GM06990 (cell line): ENCODE results near the gene FRY.

ENCODE experiments used
- DNase-seq: peaks from one replicate; pipeline ENCODE4 v3.0.0-alpha.2; 2011; ENCODE audit not compliant: insufficient read length; ENCODE audit errors: extremely low read depth
- H3K27me3 ChIP-seq: replicated peaks from 2 replicates; pipeline ENCODE4 v1.6.0; 2011; ENCODE audit warnings: low read length; ENCODE audit not compliant: control insufficient read depth, insufficient read depth
- H3K36me3 ChIP-seq: 2 replicates; pipeline ENCODE4 v1.5.1; 2011; ENCODE audit warnings: low read length; ENCODE audit not compliant: control insufficient read depth, insufficient read depth
- H3K4me3 ChIP-seq: replicated peaks from 2 replicates; pipeline ENCODE4 v1.5.1; 2011; ENCODE audit warnings: low read depth, mild to moderate bottlenecking, control low read depth, low read length
- TF ChIP-seq, protein P1 (sequence below): IDR thresholded peaks from 2 replicates; pipeline ENCODE4 v1.5.1; 2011; ENCODE audit warnings: low read length, control low read depth, mild to moderate bottlenecking, inconsistent platforms; ENCODE audit not compliant: insufficient read depth, poor library complexity, severe bottlenecking

The FRY gene

DNA sequence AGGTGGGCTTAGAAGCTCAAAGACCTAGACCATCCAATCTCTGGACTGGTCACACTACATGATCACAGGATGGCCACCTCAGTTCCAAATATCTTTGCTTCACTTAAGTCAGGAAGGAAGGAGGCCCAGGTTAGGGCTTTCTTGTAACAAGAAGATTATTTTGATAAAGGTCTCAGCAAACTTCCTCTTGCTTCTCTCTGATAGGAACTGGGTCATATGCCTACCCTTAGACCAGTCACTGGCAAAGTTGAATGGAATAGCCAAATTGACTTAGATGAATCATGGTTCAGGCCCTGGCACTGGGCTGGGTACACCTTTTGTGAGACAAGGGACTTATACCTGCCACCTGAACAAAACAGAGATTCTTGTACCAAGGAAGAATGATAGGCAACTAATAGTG lies 11.0 kb downstream of the FRY start:
- no peak overlapping the region for H3K4me3 ChIP-seq
- no peak for DNase-seq
- H3K27me3 ChIP-seq, result no peaks in the 10 kb centered on the region
- H3K36me3 ChIP-seq, result no peaks in the 10 kb centered on the region
- TF ChIP-seq, protein P1, sequence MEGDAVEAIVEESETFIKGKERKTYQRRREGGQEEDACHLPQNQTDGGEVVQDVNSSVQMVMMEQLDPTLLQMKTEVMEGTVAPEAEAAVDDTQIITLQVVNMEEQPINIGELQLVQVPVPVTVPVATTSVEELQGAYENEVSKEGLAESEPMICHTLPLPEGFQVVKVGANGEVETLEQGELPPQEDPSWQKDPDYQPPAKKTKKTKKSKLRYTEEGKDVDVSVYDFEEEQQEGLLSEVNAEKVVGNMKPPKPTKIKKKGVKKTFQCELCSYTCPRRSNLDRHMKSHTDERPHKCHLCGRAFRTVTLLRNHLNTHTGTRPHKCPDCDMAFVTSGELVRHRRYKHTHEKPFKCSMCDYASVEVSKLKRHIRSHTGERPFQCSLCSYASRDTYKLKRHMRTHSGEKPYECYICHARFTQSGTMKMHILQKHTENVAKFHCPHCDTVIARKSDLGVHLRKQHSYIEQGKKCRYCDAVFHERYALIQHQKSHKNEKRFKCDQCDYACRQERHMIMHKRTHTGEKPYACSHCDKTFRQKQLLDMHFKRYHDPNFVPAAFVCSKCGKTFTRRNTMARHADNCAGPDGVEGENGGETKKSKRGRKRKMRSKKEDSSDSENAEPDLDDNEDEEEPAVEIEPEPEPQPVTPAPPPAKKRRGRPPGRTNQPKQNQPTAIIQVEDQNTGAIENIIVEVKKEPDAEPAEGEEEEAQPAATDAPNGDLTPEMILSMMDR, result no peak

DNA sequence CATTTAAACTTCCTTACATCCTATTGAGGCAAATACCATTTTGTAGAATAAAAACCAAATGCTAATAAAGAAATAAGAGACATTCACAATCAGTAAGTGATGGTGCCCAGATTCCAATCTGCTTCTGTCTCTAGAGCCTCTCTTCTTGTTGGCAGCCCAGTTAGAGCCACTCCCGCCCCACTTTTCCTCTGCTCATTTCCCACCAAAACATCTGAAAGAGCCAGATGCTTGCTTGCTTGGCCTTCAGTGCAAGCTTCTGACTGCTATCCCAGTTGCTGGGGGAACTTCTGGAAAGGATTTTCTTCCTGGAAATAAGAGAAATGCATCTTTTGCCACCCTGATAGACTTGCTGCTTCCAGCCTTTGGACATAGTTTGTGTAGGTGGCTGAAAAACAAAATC lies 12.9 kb downstream of the FRY start:
- H3K4me3 ChIP-seq, result no peak overlapping the region
- TF ChIP-seq, protein P1, result no peak
- no peak for DNase-seq
- H3K27me3 ChIP-seq, result no peaks in the 10 kb centered on the region
- no peaks in the 10 kb centered on the region for H3K36me3 ChIP-seq

DNA sequence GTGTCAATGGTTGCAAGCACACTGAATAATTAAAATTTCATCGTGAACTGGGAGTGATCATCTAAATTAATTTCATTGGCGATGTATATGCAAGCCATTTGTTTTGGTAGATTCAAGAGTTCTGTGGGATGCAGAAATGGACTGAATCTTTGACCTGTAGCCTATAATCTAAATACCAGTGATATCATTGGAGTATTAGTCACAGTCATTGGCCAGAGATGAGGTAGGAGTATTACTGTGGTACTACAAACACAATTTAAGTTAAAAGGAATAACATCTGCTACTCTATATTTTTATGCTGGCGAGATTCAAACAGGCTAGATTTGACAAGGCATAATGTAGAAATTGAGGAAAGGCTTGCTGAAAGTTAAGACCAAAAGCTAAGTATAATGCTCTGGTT lies 14.0 kb downstream of the FRY start:
- Histone ChIP-seq H3K27me3 (no peaks in the 10 kb centered on the region), H3K36me3 (no peaks in the 10 kb centered on the region), H3K4me3 (no peak overlapping the region)
- TF ChIP-seq, protein P1, result no peak
- no peak for DNase-seq

DNA sequence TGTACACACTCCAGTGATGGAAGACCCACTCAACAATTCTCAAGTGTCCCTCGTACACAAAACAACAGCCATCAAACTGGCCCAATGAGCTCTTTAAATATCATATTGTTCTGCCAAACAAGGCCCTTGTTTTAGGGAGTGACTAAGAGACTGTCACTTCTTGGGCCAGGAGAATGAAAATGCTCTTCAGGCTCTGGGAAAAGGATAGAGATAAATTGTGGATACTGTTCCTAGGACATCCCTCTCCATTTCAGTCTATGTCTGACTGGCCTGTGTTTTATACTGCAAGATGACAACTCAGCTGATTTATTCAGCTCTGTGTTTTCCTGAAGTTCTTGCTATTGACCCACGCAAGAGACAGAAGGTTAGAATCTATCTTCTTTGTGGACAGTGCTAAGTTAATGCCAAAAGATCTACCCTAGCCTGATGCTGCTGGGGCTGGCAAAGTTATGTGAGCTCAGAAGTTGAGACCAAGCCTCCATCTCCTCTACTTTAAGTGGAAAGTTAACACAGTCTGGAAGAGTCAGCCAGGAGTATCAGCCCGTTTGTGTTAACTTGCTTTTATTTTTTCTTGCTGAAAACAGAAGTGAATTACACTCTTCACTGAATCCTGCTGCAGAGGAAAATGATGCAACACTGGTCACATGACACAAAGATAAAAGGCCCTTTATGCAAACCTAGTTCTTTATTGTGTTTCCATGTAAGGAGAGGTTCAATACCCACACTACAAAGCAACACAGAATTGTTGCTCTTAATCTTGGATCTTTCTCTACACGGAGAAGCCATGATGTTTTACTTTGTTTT lies 14.6 kb downstream of the FRY start:
- Histone ChIP-seq H3K36me3 (no peaks in the 10 kb centered on the region), H3K4me3 (no peak overlapping the region), H3K27me3 (no peaks in the 10 kb centered on the region)
- TF ChIP-seq, protein P1, result no peak
- DNase-seq, result no peak

DNA sequence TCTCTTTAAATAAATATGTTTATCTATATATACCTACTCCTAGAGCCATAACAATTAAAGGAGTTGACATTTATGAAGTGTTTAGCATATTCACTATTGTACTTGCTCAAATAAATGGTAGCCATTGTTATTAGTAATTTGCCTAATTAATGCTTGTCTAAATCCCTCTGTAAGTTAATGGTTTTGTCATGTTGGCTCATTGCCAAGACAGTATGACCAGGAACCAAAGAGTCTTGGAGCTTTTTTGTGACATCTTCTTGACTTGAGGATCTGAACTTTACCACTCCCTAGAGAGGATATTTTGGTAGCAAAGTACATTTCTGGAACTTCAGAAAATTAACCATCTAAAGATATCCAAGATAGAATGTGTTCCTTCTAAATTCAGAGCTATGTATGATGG lies 15.5 kb downstream of the FRY start:
- no peak for DNase-seq
- H3K36me3 ChIP-seq, result no peaks in the 10 kb centered on the region
- H3K4me3 ChIP-seq, result no peak overlapping the region
- no peaks in the 10 kb centered on the region for H3K27me3 ChIP-seq
- TF ChIP-seq, protein P1, result no peak

DNA sequence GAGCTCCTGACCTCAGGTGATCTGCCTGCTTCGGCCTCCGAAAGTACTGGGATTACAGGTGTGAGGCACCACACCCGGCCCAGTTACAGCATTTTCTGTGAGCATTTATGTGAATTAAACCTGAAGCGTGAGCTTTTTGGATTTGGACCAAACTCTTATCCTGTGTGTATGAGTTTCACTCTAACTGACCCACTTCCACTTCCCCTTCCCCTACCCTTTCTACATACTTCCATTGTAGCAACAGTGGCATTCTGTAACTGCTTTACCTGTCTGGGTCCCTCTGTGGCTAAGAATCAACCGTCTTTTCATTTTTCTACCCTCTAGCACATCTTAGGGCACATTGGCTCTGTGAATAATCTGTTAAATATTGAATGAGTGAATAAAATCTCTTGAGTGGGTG lies 16.2 kb downstream of the FRY start:
- DNase-seq, result no peak
- Histone ChIP-seq H3K4me3 (no peak overlapping the region), H3K36me3 (no peaks in the 10 kb centered on the region), H3K27me3 (no peaks in the 10 kb centered on the region)
- TF ChIP-seq, protein P1, result no peak
